SU-DHL-6 (cell line): Measurements from ENCODE around the gene RUFY3.

Experiments used
- EZH2phosphoT487 ChIP-seq: fragments of 200-600 bp; sonication (generic), shearing (Covaris generic); conservative IDR thresholded peaks from 2 replicates; pipeline ENCODE4 v1.6.1; 2018; ENCODE audit warnings: mild to moderate bottlenecking, antibody characterized with exemption, low read length, moderate library complexity, mixed read lengths
- TF ChIP-seq, protein P1 (sequence below): fragments of 200-600 bp; sonication (generic); IDR thresholded peaks from one replicate; pipeline ENCODE4 v1.5.1; 2017; ENCODE audit warnings: antibody characterized with exemption, mild to moderate bottlenecking, low read length, moderate library complexity; ENCODE audit not compliant: insufficient read depth, poor library complexity, severe bottlenecking

GRCh38 chr4:70754990-70755688, 33.4 kb downstream of the RUFY3 start:
- TF ChIP-seq, protein P1, sequence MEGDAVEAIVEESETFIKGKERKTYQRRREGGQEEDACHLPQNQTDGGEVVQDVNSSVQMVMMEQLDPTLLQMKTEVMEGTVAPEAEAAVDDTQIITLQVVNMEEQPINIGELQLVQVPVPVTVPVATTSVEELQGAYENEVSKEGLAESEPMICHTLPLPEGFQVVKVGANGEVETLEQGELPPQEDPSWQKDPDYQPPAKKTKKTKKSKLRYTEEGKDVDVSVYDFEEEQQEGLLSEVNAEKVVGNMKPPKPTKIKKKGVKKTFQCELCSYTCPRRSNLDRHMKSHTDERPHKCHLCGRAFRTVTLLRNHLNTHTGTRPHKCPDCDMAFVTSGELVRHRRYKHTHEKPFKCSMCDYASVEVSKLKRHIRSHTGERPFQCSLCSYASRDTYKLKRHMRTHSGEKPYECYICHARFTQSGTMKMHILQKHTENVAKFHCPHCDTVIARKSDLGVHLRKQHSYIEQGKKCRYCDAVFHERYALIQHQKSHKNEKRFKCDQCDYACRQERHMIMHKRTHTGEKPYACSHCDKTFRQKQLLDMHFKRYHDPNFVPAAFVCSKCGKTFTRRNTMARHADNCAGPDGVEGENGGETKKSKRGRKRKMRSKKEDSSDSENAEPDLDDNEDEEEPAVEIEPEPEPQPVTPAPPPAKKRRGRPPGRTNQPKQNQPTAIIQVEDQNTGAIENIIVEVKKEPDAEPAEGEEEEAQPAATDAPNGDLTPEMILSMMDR, result no peak
- TF ChIP-seq EZH2phosphoT487, result no peak
